ENCODE measurements around the gene MPZ.
"Not testable (repeated sequence)": the region's sequence is repeated elsewhere in the genome, so short reads cannot be mapped to it uniquely, and the experiment has no call there.

Gene MPZ

DNA sequence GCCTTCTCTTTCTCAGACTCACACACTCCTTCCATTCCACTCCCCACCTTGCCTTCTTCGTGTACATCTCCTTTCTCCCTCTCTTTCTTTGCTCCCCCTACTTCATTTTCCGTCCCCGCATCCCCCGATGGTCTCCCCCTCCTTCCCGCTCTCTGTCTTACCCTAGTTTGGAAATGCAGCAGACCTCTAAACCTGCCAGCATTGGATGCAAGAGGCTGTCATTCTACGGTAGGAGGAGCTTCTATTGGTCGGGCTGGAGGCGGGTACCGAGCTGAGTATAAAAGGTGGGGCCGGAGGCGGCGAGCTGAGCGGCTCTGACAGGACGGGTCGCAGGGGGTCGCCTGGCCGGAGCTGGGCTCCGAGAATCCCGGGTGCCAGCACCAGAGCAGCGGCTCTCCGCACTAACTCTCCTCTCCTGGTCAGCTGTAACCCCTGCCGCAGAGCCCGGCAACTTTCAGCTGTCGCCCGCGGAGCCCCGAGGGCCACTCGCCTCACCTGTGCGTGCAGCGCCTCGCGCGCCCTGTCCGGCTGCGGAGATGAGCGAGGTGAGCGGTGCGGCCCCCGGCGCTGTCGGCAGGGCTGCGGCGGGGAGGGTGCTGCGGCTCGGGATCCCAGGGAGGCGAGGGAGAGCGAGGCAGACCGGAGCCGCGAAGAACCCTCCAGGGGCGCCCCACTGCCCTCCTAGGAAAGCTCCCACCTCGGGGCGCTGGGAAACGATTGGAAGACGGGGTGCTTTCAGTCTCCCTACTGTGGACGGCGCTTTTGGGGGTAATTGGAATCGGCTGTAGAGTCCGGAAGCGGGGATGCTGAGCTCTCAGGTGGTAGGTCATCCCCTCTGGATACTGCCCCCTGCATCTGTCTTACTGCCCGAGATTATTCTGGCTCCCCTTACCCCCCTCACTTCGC is 51.1 kb downstream of the MPZ start, which contains the start of gene PCP4L1:
TSS of gene PCP4L1 (plus strand) at position 307 of the 906 bp plus-strand sequence. CDS start at position 537, 230 bp downstream.
- TF ChIP-seq, protein P1, sequence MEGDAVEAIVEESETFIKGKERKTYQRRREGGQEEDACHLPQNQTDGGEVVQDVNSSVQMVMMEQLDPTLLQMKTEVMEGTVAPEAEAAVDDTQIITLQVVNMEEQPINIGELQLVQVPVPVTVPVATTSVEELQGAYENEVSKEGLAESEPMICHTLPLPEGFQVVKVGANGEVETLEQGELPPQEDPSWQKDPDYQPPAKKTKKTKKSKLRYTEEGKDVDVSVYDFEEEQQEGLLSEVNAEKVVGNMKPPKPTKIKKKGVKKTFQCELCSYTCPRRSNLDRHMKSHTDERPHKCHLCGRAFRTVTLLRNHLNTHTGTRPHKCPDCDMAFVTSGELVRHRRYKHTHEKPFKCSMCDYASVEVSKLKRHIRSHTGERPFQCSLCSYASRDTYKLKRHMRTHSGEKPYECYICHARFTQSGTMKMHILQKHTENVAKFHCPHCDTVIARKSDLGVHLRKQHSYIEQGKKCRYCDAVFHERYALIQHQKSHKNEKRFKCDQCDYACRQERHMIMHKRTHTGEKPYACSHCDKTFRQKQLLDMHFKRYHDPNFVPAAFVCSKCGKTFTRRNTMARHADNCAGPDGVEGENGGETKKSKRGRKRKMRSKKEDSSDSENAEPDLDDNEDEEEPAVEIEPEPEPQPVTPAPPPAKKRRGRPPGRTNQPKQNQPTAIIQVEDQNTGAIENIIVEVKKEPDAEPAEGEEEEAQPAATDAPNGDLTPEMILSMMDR (IDR thresholded peaks at IDR 0.05; ENCODE audit: low read depth, low read length, missing control alignments), result no peak
- H3K27me3 ChIP-seq (replicated peaks), result peaks cover 33% of the 10 kb centered on the region
- in situ Hi-C loops (cut with HindIII; ENCODE audit: low pct_ligation_motif_present, low sequenced_read_pairs), result no loop called here
- H3K27ac ChIP-seq, result no peak within 1 kb of the TSS
- DNase-seq, result peak; percentile 48
- no peaks in the 10 kb centered on the region for H3K36me3 ChIP-seq (replicated peaks)
- peak within 1 kb of the TSS; percentile 56 for H3K4me3 ChIP-seq (ENCODE audit: low read depth, low read length)

DNA sequence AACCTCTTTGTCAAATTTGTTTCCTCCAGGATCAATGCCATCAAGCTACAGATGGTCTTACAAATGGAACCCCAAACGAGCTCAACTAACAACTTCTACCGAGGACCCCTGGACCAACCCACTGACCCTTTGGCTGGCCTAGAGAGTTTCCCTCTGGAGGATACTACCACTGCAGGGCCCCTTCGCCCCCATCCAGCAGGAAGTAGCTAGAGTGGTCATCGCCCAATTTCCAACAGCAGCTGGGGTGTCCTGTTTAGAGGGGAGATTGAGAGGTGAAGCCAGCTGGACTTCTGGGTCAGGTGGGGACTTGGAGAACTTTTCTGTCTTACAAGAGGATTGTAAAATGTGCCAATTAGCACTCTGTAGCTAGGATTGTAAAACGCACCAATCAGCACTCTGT is 52.7 kb downstream of the MPZ start:
- H3K36me3 ChIP-seq (replicated peaks); H3K4me3 ChIP-seq (ENCODE audit: low read depth, low read length); in situ Hi-C loops (cut with HindIII; ENCODE audit: low pct_ligation_motif_present, low sequenced_read_pairs); DNase-seq; H3K27ac ChIP-seq: not testable (repeated sequence)
- peaks cover 33% of the 10 kb centered on the region for H3K27me3 ChIP-seq (replicated peaks)

DNA sequence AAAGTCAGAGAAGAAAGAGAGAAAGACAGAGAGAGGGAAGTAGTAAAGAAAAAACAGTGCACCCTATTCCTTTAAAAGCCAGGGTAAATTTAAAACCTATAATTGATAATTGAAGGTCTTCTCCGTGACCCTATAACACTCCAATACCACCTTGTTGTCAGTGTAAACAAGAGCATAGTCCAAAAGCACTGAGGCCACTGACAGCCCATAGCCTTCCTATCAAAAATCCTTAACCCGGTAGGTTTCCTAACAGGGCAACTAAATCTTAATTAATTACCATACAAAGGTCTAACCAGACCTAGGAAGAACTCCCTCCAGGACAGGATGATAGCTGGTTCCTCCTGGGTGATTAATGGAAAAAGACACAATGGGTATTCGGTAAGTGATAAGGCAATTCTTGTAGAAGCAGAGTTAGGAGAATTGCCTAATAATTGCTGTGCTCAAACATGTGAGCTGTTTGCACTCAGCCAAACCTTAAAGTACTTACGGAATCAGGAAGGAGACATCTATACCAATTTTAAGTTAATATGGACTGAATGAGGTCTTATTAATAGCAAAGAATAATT is 53.7 kb downstream of the MPZ start:
- H3K4me3 ChIP-seq (ENCODE audit: low read depth, low read length); DNase-seq; H3K27ac ChIP-seq; H3K36me3 ChIP-seq (replicated peaks); in situ Hi-C loops (cut with HindIII; ENCODE audit: low pct_ligation_motif_present, low sequenced_read_pairs): not testable (repeated sequence)
- peaks cover 24% of the 10 kb centered on the region for H3K27me3 ChIP-seq (replicated peaks)

DNA sequence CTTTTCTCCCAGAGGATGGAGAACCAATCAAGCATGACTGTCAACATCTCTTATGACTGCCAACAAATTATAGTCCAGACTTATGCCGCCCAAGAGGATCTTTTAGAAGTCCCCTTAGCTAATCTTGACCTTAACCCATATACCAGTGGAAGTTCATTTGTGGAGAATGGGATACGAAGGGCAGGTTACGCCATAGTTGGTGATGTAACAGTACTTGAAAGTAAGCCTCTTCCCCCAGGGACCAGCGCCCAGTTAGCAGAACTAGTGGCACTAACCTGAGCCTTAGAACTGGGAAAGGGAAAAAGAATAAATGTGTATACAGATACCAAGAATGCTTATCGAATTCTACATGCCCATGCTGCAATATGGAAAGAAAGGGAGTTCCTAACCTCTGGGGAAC is 54.5 kb downstream of the MPZ start:
- in situ Hi-C loops (cut with HindIII; ENCODE audit: low pct_ligation_motif_present, low sequenced_read_pairs); DNase-seq; H3K27ac ChIP-seq; H3K4me3 ChIP-seq (ENCODE audit: low read depth, low read length); H3K36me3 ChIP-seq (replicated peaks): not testable (repeated sequence)
- H3K27me3 ChIP-seq (replicated peaks), result peaks cover 21% of the 10 kb centered on the region
